Left kidney (tissue), 2 donors: ENCODE data around the gene ATE1. TPM values are rescaled to one million over a fixed set of nuclear protein-coding genes. Genes with fewer than 3 reads are reported as not detected.
"Not testable (repeated sequence)": the region's sequence is repeated elsewhere in the genome, so short reads cannot be mapped to it uniquely, and the experiment has no call there.

ENCODE experiments used
- DNase-seq: peaks from one replicate; pipeline ENCODE4 v3.0.0-alpha.2; 2013
- polyA plus RNA-seq: library from polyadenylated mRNA; unstranded; fragments of 120-200 nt; gene quantifications from one replicate; pipeline ENCODE4 v1.2.1, GENCODE V29; 2013; ENCODE audit not compliant: insufficient read length

Gene ATE1
- polyA plus RNA-seq, 1 donor: 38.7 TPM

DNA sequence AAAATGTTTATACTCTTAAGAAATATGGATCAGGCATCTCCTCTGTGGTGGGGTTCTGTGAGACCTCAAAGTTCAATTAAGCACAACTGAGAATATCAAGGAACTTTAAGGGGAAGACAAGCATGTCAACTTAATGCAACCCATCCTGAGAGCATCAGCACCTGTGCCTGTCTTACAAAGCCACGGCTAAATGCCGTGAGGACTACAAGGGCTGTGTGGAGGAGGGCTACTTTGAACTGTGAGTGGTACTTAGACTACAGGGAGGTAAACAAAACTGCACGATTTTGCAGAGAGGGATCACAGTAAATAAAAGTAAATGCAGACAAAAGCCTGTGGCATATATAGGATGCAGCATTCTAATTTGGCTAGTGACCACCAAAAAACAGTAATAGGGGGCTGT, 139.1 kb downstream of the ATE1 start:
- DNase-seq: no peak

DNA sequence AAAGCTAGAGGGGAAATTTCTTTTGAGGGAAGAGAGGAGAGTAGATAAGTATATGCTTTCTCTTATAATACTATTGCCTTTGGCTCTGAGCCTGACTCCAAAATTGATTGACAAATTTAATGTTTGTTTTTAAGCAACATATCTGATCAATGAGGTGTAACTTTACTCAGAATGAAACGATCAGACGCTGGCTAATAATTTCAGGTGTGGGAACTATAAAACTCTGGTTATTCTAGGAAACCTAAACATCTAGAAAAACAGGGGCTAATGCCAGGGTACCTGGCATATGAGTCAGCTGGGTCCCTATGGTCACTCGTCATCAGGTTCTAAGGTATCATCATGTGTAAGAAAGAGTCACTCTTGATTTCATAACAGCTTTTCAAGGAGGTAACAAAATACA, 139.7 kb downstream of the ATE1 start:
- no peak for DNase-seq

DNA sequence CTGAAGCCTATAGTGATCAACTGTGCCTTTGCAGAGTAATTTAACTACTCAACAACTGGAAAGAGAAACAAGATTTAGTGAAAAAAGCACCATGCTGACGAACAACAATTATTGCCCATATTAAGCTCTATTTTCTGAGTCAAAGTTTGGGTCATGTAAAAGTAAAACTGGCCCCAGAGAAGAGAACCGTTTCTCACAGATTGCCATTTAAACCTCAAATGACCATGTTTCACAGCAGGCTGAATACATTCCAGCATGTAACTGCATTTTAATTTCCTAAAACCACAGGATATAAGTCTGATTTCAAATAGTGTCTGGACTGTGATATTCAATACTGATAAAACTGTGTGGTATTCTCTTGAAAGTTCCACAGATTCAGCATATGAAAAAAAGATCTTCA, 140.7 kb downstream of the ATE1 start:
- DNase-seq: no peak

DNA sequence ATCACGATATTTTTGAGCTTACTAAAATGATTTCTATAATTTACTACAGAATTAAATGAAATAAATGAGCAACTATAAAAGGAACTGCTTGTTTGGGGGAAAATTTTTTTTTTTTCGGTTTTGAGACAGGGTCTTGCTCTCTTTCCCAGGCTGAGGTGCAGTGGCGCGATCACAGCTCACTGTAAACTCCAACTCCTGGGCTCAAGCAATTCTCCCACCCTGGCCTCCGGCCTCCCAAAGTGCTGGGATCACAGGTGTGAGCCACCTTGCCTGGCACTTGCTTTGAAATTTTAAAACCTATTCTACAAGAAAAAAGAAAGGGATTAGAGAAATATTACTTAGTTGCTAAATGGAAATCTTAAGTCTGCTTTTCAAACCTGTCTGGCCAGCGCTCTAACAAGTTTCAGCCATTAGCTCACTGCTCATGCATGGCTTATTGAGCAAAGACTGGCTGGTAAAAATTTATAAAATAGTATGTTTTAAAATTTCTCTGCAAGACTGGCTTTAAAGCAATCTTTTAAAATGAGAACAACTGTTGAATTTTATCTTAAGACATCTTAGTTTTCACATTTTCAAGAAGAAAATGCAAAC, 144.0 kb downstream of the ATE1 start:
- no peak for DNase-seq

DNA sequence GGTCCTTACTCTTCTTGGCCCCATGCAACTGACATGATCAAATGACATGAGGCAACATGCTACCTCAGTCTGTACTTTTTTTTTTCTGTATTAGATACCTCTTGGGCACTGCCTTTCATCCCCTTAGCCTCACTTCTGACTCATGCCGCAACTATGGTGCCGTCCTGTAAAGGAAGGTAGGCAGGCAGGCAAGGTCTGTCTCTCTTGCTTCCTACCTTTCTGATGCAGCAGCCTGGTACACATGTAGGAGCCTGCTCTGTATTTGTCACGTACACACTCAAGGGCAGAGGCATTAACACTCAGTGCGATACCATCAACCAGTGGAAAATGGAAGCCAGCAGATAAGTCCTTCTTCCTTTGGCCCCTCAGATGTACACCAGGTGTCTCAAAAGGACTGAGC, 146.7 kb downstream of the ATE1 start:
- DNase-seq: no peak

DNA sequence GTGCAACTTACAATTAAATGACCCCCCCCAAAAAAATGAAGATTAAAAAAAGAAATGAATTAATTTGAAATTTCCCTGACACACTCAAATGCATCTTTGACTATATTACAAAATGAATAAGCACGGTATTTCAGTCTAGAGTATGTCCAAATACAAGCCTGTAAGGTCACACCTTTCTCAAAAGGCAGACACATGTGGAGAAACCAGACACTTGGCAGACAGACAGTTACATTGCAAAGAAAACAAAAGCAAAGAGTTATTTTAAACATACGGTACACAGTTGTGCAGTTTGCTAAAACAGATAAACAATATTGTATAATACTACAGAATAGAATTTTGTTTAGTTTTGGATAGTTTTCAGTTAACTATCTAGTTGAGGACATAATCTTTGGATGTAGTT, 153.0 kb downstream of the ATE1 start:
- DNase-seq: no peak

GRCh38 chr10:121774404-121774803, 153.4 kb downstream of the ATE1 start:
- DNase-seq: no peak

- DNase-seq: no peak
These were observed 154.9 kb downstream of the ATE1 start for GRCh38 chr10:121772884-121773283.

DNA sequence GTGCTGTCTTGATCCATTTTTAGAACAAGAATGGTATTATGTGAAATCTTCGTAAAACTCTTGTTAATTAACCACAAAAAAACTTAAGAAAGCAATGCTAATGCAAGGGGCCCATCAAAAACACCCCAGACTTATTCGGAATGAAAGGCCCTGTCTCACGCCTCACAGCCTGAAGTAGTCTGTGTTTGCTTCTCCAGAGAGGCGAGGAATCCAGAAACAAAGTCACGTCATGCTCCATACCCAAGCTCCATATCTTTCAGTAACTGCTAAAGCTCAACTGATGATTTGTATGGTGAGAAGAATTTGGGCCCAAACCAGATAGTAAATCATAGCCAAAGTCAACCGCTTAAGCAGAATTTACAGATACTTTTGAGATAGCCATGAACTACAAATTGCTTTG, 155.4 kb downstream of the ATE1 start:
- DNase-seq: no peak

- no peak for DNase-seq
These were observed 155.9 kb downstream of the ATE1 start for GRCh38 chr10:121771966-121772365.

GRCh38 chr10:121766426-121766825, 161.4 kb downstream of the ATE1 start:
- DNase-seq: no peak

DNA sequence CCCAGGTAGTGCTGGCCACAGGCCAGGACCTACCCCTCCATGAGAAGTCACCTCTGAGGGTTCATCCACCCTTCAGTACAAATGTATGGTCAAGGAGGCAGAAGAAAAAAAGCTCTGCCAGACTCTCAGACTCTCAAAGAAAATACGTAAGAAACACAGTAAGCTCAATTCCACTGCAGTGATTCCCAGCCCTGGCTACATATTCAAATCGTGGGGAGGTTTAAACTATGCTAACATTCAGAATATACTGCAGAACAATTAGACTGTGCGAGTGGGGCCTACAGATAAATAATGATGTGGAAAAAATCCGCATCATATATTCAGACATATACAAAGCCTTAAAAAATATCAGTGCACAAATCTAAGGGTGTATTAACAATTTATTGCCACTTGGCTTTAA, 162.6 kb downstream of the ATE1 start:
- DNase-seq: no peak

DNA sequence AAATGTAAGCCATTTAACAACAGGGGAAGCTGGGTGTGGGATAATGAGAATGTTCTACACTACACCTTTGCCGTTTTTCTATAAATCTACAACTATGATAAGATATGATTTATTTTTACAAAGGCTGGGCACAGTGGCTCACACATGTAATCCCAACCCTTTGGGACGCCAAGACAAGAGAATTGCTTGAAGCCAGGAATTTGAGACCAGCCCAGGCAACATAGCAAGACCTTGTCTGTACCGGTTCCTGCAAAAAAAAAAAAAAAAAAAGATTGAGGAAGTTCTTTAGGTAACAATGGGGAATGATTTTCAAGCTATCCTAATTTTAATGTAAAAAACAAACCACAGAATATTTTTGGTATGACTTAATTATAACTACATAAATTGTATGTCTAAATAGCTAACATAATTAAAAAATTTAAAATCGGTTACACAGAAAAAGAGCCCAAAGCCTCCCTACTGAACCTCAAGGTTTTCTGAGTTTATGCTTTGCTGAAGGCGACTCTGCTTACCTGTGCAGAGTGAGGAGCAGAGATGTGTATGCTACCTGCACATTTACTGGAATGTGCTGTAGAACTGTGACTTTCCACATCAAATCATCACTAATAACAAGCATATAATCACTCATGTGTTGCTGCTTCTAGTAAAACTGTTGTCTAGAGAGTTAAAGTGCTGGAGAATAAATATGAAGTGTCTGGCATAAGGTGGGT, 163.4 kb downstream of the ATE1 start:
- DNase-seq: no peak

- not testable (repeated sequence) for DNase-seq
These were observed 170.6 kb downstream of the ATE1 start for GRCh38 chr10:121757241-121757640.

DNA sequence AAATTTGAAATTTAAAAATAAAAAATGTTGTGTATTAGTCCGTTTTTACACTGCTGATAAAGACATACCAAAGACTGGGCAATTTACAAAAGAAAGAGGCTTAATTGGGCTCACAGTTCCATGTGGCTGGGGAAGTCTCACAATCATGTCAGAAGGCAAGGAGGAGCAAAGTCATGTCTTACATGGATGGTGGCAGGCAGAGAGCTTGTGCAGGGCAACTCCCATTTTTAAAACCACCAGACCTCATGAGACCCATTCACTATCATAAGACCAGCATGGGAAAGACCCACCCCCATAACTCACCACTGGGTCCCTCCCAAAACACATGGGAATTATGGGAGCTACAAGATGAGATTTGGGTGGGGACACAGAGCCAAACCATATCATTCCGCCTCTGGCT, 172.3 kb downstream of the ATE1 start:
- DNase-seq: not testable (repeated sequence)

DNA sequence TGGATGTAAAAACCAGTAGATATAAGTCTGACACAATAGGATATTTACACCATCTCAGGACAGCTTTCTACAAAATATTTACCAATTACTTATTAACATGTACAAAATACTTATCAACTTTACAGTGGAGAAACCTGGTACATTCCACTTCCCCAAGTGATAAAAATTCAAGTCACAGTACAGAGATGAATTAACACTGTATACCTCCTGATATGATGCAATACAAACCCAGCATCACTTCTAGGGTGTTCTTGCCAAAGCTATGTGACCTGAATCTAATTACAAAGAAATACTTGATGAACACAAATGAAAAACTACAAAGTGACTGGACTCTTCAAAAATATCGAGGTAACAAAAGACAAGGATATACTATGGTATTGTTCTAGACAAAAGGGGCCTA, 173.2 kb downstream of the ATE1 start:
- DNase-seq: no peak

- DNase-seq: no peak
These were observed 173.9 kb downstream of the ATE1 start for GRCh38 chr10:121753726-121754476.

- no peak for DNase-seq
These were observed 176.6 kb downstream of the ATE1 start for GRCh38 chr10:121751191-121751760.

DNA sequence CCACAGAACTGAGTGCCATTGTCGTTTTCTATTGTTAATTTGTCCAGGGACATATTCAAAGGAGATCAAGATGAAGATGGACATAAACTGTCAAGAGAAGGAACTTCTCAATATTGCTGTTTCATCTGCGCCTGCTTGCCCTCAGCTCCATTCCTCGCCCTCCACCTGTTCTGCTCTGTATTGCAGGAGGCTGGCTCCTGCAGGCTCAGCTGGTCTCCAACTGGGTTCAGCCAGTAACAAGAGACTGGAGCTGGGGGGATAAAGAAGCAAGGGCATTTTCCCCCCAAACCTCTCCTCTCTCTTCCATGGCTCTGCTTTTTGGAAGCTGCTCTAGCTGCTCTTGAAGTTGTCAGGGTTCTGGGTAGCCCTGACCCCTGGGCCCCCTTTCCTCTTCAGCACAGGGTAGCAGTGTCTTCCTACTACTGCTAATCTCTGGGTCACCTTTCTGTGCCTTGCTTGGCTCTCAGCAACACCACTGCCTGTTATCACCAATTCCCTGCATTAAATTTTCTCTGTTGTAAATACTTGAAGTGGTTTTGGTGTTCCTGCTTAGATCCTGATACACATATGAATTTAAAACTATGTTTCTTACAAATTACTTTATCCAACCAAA, 180.6 kb downstream of the ATE1 start:
- DNase-seq: no peak

- DNase-seq: no peak
These were observed 186.5 kb downstream of the ATE1 start for GRCh38 chr10:121741248-121741792.

GRCh38 chr10:121740069-121740468, 187.8 kb downstream of the ATE1 start:
- DNase-seq: no peak

DNA sequence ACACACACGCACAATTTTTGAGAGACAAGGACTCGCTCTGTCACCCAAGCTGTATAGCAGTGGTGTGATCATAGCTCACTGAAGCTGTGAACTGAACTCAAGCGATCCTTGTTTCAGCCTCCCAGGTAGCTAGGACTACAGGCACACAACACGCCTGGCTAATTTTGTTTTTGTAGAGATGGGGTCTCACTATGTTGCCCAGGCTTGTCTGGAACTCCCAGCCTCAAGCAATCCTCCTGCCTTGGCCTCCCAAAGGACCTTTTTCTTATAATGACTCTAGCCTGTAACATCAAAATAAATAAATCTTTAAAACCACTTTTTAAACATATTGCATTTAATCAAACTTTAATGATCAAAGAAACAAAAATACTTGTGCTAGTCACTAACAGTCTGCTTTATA, 188.7 kb downstream of the ATE1 start:
- DNase-seq: no peak
